H54 (cell line): ENCODE data around the gene ARF6.

Experiments
- DNase-seq: peaks from one replicate; pipeline ENCODE4 v3.0.0; 2011; ENCODE audit warnings: low spot score, mixed read lengths; ENCODE audit not compliant: insufficient read length
- FAIRE-seq: peaks from 3 replicates; lab custom pipeline; 2011; peaks lifted over from hg19 to GRCh38; lab: Jason Lieb, UNC
- POLR2A ChIP-seq: IDR thresholded peaks from 2 replicates; pipeline ENCODE4 v1.6.1; 2011; ENCODE audit warnings: low read depth, mild to moderate bottlenecking, low read length

Gene ARF6

DNA sequence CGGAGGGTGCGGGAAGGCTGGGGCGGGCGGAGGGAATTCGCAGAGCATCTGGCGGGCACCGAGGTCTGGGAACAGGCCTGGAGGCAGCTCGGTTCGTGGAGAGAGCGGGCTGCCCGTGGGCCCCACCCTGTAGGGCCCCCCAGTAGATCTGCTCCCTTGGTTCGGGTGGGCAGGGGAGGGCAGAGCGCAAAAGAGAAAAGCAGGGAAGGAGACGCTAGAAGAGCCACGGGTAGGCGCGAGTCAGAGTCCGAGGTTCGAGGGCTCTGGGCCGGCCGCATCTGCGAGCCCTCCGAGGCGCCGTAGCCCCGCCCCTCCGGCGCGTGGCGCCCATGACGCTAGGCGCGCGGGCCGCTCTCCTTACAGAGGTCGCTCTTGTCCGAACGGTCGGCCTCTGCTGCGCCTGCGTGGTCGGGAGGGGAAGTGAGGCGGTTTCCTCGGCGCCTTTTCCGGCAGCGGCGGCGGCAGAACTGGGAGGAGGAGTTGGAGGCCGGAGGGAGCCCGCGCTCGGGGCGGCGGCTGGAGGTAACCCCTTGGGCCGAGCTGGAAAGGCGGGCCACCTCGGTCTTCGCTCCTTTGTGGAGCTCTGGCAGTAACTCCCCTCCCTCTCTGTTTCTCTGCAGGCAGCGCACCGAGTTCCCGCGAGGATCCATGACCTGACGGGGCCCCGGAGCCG, at the start of gene ARF6:
Gene ARF6 (plus strand): TSS at position 447 of the 673 bp plus-strand sequence. CDS start 655 bp downstream, outside the sequence.
- FAIRE-seq (peak; percentile 72), DNase-seq (peak; percentile 67)
- peak; percentile 47; the same call in 1 of the 2 replicates for TF ChIP-seq POLR2A

DNA sequence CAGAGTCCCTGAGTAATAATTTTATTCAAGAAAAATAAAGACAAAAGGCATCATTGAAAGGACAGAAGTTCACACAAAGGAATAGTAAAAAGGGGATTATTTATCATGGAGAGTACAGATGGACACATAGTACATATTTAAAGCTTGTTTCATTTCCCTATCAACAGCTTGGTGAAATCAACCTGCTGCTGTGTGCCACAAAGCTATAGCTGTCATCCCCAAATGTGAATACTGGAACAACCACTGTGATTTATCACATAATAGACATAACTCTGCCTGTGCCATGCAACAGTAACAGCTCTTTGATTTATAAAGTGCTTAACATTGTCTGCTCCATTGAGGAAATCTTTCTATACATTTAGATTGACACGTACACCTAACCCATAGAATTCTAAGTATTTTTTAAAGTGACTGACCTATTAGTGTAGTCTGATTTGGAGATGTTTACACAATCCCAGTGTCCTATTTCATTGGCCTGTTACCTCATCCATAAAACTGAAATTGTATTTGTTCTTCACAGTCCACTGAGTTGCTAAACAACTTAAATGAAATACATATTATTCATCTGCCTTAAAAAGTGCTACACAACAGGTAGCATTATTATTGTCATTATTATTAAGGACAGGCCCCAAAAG, 43.6 kb upstream of the ARF6 start:
- DNase-seq (no peak), FAIRE-seq (no peak)
- no peak for TF ChIP-seq POLR2A

DNA sequence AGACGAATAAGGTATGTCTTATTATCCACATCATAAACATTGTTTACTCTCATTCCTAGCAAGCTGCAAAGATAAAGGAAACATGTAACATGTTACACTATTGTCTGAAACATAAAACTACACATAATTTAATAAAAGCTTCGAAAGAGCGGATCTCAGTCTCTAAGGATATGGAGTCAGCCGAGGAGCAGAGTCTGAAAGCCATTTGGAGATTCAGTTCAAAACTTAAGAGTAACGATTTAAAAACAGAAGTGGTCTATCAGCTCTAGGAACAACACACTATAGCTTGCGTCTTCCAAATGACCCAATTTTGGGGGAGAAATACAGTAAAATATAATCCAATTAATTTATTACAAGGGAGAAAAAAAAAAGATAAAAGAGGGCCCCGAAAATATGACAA, 41.1 kb upstream of the ARF6 start:
- no peak for DNase-seq
- no peak for FAIRE-seq
- no peak for TF ChIP-seq POLR2A

DNA sequence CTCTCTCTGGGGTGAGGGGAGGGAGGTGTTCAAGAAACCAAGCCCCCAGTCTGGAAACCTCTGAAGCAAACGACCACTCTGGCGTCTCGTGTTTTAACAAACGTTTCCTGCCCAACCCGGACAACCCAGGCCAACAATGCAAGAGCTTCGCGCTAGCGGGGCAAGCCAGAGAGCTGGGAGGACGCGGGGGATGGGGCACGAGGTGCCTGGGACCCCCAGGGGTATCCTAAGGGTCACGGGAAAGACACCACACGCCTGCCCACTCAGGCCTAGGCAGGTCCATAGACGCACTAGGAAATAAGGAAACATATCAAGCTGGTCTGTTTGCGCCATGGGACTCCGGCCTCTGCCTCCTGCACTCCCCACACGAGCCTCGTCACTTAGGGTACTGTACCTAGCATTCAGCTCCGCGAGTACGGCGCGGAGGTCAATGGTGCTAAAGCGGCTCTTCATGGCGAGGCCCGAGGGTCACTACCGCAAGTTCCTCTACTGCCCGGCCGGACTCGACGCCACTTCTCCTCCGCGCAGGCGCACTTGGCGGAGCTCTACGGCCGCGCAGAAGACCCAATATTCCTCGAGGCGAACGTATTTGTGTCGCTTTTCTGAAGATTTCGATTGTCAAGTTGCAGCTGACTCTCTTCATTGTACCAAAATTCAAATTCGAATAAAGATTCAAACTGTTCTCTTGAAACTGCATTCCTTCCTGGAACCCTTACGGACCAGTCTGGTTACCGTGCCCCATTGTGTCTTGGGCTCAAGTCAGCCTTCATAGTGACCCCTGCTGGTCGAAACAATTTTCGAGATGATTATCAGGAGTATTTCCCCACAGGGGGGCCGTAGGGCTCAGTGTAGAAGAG, 40.4 kb upstream of the ARF6 start, which contains the start of gene NEMF:
Gene NEMF (minus strand): TSS at position 488 of the 857 bp plus-strand sequence. CDS start 35 bp downstream, at position 453.
- TF ChIP-seq POLR2A: peak; percentile 67
- peak; percentile 42 for DNase-seq
- peak; percentile 70 for FAIRE-seq

DNA sequence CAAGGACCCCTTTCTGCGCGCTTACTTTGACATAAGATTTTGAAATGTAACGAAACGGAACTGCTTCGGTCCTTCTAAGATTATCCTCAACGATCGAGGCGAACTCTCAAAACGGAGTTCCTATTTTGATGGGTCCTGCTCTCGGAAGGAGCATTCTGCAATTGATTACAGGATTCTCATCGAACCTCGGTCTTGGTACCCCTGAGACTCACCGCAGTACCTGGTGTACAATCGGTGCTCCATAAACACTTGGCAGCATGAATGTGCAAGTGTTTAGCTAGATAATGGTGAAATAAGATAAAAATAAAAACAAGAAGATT, 39.8 kb upstream of the ARF6 start:
- TF ChIP-seq POLR2A: no peak
- FAIRE-seq: no peak

DNA sequence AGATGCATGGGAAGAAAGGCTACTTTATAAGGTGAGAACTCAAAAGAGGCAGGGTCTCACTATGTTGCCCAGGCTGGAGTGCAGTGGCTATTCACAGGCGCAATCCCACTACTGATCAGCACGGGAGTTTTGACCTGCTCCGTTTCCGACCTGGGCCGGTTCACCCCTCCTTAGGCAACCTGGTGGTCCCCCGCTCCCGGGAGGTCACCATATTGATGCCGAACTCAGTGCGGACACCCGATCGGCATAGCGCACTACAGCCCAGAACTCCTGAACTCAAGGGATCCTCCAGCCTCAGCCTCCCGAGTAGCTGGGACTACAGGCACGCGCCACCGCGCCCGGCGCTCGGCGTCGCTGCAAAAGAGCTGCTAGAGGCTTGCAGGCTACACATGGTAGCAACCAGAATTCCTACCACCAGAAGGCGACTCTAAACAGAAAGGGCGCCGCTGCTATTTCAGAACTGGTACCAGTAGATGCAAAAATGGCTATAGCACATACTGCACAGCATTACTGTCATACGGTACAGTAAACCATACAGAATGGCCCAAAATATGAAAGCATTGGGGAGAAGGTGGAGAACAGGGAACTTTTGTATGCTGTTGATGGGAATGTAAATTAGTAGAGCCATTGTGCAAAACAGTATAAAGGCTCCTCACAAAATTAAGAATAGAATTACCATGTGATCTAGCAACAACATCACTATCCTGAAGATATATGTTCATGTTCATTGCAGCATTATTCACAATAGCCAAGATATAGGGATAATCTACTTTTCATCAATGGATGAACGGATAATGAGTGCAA, 39.1 kb upstream of the ARF6 start:
- no peak for TF ChIP-seq POLR2A
- FAIRE-seq (no peak), DNase-seq (no peak)

More for the DNA sequence above, 39.8 kb upstream of the ARF6 start:
- DNase-seq: no peak

DNA sequence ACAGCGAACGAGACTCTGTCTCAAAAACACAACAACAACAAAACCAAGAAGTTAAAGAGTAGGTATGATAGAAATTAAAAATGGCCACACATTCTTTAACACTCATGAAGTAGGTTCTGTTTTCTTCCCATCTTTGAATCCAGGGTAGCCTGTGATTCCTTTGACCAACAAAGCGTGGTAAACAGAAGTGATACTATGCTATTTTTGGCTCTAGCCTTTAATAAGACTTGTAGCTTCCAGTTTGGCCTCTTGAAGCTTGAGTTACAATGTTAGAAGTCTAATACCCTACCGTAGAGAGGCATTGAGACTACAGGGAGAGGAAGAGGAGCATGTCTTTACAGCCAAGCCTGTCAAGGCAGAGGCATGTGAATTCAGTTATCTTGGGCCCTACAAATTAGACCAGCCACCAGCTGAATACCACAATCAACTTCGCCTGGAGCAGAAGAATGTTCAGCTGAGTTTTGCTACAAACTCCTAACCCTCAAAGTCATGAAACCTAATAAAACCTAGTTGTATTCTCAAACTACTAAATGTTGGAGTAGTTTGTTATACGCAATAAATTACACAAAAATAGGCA, 35.4 kb upstream of the ARF6 start:
- no peak for DNase-seq
- no peak for FAIRE-seq
- TF ChIP-seq POLR2A: no peak

DNA sequence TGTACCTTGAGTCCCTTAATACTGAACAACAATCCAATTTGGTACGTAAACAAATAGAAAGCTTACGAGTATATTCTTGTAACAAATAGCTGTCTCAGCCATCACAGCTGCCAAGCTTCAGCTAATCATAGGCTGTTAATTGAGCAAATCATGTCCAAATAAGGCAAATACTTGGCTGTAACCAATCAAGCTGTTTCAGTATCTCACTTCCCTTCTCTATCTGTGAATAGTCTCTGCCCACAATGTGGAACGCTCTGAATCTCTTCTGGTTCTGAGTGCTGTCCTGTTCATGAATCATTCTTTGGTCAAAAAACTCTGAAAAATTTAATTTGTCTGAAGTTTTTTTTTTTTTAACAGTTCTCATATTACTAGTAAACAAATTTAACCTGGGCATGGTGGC, 34.5 kb upstream of the ARF6 start:
- no peak for TF ChIP-seq POLR2A
- DNase-seq (no peak), FAIRE-seq (no peak)

DNA sequence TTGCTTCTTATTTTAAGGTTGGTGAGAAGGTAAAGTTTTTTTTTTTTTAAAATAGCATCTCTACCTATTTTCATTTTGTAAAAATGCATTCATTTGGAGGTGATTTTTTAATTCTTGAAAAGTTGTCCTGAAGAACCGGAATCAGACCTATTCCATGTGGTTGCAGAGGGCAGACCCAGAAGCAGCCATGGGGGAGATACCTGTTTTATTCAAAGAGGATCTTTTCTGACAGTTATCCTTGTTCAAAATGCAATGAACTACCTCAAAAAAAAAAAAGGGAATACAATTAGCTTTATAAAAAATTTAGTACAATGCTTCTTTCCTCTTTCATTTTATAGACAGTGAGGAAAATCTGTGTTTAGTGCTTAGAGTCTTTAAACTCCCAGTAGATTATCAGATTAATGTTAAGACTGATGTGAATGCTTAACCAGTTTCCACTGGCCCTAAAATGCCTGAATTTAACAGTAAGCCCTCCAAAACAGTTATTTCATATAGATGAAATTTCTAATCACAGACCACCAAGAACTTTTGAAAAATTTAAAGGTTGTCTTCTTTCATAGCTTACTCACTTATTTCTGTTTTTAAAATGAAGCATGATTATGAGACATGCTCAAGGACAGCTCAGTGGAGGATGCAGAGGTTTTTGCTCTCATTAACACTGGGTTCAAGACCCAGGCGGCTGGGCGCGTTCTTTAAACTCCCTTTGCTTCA, 31.7 kb upstream of the ARF6 start:
- DNase-seq (no peak), FAIRE-seq (no peak)
- no peak for TF ChIP-seq POLR2A

DNA sequence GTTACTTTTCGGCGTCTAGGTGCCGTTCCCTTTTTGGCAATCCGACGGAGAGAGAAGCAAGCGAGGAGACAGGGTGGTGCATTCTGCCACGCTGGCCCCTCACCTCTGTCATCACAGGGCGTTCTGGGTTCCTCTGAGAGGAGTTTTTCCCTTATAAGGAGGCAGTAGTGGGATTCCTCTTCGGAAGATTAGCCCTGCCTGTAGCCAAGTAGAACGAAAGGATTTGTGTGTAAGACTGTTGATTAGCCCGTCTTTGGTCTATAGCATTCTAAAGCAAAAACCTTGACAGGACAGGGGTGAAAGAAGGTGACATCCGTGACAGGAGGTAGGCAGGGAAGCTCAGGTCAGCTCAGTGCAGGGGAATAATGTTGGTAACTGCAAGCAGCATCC, 31.2 kb upstream of the ARF6 start:
- no peak for FAIRE-seq
- DNase-seq: no peak
- peak; percentile 9; the same call in 1 of the 2 replicates for TF ChIP-seq POLR2A

DNA sequence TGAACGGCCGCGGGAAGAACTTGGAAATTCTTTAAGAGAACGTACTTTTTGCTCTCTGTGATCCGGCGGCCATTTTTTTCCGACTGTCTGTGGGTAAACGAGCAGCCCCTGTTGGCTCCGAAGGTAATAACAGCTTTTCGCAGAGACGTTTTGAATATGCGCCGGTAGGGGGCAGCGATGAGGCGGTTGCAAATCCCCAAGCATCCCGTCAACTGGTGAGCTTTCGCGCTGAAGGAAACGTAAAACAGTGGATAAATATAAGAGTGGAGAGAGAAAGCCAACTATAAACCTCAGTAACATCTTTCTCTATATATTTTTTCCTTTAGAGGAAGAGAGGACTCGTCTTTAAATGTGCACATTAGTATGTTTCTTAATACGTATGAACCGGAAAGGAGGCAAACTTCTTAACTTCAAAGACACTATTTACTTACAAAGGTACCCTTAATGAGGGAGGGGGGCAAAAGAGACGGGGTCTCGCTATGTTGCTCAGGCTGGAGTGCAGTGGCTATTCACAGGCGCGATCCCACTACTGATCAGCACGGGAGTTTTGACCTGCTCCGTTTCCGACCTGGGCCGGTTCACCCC, 30.7 kb upstream of the ARF6 start:
- no peak for TF ChIP-seq POLR2A
- DNase-seq: no peak

More for the DNA sequence above, 30.7 kb upstream of the ARF6 start:
- no peak for FAIRE-seq
